Activated CD8-positive, alpha-beta memory T cell treated with anti-CD3 and anti-CD28 coated beads for 48 hours (primary cell): ENCODE data around the gene MAGEA1.
"Not testable (repeated sequence)": the region's sequence is repeated elsewhere in the genome, so short reads cannot be mapped to it uniquely, and the experiment has no call there.

Source experiments
- DNase-seq, 3 experiments: peaks; one replicate each; pipeline ENCODE4 v3.0.0-alpha.2; 2020; ENCODE audit warnings: low read depth in 2 of 3, low spot score in 2 of 3

The MAGEA1 gene, protein sequence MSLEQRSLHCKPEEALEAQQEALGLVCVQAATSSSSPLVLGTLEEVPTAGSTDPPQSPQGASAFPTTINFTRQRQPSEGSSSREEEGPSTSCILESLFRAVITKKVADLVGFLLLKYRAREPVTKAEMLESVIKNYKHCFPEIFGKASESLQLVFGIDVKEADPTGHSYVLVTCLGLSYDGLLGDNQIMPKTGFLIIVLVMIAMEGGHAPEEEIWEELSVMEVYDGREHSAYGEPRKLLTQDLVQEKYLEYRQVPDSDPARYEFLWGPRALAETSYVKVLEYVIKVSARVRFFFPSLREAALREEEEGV

DNA sequence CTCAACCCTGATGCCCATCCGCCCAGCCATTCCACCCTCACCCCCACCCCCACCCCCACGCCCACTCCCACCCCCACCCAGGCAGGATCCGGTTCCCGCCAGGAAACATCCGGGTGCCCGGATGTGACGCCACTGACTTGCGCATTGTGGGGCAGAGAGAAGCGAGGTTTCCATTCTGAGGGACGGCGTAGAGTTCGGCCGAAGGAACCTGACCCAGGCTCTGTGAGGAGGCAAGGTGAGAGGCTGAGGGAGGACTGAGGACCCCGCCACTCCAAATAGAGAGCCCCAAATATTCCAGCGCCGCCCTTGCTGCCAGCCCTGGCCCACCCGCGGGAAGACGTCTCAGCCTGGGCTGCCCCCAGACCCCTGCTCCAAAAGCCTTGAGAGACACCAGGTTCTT lies at the start of gene MAGEA1:
TSS of gene MAGEA1 (plus strand) at position 154 of the 400 bp plus-strand sequence. CDS start 3,106 bp downstream, outside the sequence.
- DNase-seq, result no peak

DNA sequence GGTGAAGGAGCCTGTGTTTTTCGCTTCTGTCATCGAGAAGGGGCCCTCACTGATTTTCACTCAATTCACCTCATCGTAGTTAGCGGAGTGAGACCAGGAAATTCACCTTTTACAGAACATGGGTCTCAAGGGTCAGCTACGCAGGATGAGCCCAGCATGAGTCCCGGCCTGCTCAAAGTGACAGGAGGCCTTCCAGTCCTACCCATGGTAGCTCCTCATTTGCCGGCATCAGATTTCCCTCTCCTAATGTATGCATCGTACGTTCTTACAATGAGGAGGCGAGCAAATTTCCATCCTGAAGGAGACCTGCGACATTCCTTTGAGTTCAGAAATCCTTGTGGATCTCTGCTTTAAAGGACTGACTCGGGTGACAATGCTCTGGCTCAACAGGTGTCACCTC lies 46.2 kb upstream of the MAGEA1 start:
- not testable (repeated sequence) for DNase-seq

- not testable (repeated sequence) for DNase-seq
Observed at GRCh38 chrX:153139074-153139473, 40.0 kb upstream of the MAGEA1 start.

GRCh38 chrX:153146288-153146687 lies 32.8 kb upstream of the MAGEA1 start:
- not testable (repeated sequence) for DNase-seq

- no peak for DNase-seq
Observed at GRCh38 chrX:153153516-153153915, 25.6 kb upstream of the MAGEA1 start.

GRCh38 chrX:153157450-153157849 lies 21.6 kb upstream of the MAGEA1 start:
- DNase-seq, result no peak

DNA sequence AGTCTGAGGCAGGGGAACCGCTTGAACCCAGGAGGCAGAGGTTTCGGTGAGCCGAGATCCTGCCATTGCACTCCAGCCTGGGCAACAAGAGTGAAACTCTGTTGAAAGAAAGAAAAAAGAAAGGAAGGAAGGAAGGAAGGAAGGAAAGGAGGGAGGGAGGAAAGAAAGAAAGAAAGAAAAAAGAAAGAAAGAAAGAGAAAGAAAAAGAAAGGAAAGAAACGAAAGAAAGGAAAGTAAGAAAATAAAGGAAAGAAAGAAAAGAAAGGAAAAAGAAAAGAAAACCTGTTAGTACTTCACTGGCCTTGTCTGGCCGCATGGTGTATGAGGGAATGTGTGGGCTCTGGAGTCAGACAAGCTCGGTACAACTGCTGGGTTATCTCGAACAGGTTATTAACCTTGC lies 20.8 kb upstream of the MAGEA1 start:
- DNase-seq, result no peak

- DNase-seq, result no peak
Observed at GRCh38 chrX:153161952-153162351, 17.1 kb upstream of the MAGEA1 start.

DNA sequence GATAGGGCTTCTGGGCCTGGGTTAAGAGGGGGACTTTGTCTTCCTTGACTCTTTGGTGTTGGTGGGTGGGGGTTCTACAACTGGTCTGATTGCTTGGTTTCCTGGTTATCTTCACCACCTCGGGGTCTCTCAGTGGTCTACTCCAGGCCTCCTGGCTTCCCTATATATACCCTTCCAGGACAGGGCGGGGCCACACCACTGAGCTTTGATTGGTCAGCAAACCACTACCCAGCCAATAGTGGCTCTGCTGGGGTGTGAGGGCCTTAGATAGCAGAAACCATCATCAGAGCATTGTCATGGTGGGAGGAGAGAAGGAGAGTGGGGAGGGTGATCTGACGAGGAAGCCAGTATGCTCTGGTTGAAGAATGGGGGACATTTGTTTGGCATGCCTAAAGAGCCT lies 14.4 kb upstream of the MAGEA1 start:
- DNase-seq, result no peak

DNA sequence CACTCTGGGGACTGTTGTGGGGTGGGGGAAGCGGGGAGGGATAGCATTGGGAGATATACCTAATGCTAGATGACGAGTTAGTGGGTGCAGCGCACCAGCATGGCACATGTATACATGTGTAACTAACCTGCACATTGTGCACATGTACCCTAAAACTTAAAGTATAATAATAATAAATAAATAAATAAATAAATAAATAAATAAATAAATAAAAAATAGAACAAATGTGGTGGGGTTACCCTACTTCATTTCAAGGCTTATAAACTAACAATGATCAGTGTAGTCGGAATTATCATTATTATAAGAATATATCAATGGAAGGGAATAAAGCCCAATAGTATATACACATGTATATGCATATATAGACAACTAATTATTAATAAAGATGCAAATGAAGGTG lies 10.7 kb upstream of the MAGEA1 start:
- not testable (repeated sequence) for DNase-seq

GRCh38 chrX:153181822-153182221 lies 2.7 kb downstream of the MAGEA1 start:
- no peak for DNase-seq

GRCh38 chrX:153184787-153185186 lies 5.7 kb downstream of the MAGEA1 start:
- DNase-seq, result no peak

GRCh38 chrX:153190381-153190780 lies 11.3 kb downstream of the MAGEA1 start:
- no peak for DNase-seq

DNA sequence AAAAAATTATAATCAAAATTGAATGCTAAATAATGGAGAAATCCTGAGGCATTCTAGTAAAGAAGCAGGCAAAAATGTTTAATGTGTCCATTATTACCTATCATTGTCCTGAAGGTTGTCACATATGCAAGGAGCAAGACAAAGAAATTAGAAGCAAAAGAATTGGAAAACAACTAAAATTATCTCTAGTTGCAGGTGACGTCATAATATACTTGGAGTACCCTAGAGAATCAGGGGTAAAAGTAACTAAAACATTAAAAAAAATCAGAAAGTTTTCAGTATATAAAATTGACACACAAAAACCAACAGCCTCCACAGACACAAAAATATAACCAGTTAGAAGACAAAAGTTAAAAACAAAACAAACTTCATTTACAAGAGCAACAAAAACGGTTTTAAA lies 21.4 kb downstream of the MAGEA1 start:
- no peak for DNase-seq

DNA sequence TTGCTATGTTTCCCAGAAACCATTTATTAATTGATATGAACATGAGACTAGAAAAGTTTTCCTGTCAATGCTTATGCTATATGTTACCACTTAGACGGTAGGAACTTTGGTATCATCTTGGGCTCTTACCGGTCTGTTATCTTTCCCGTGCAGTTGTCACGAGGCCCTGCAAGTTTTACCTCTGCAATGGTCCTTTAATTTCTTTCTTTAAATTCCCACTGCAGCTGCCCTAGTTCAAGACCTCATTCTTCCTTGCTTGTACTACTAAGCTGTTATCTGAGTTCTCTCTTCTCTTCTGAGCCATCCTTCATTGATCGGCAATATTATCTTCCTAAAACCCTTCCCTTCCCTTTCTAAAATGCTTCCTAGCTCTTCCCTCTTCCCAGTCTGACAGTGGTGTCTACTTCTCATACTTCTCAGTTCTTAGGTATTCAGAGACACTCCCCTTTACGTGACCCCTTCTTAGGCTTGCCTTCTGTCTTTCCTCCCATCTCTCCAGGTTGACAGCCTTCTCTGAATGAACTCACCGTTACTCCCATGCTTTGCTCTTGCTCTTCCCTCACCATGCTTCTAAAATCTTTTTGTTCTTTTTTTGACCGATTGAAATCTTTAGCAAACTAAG lies 27.5 kb downstream of the MAGEA1 start:
- DNase-seq, result no peak

DNA sequence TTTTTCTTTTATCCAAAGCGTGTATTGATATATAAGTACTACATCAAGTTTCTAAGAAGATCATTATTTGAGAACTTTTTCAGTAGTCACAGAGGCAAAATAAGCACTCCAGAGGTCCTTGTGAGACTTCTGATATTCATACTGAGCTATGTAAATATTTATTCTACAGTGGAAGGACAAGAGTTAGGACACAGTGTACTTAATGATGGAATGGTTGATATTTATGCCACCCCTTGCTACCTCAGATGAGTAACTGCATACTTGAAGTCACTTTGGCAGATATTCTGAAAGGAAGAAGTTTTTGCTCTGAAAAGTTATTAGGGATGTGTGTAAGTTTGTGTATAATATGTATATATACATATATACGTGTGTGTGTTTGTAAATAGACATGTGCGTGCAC lies 30.3 kb downstream of the MAGEA1 start:
- no peak for DNase-seq

DNA sequence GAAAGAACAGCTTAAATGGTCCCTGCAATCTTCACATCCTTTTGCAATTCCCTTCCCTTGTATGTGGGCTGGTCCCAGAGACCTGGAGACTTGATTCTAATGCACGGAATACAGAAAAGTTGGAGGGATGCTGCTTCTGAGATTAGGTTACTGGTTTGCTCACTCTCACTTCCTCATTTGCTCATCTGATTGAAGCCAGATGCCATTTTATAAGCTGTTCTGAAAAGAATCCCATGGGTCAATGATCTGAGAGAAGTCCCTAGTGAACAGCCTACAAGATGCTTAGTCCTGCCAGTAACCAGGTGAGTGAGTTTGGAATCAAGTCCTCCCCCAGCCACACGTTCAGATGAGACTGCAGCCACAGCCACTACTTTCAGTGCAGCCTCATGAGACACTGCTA lies 35.9 kb downstream of the MAGEA1 start:
- DNase-seq, result no peak

GRCh38 chrX:153216926-153217325 lies 37.8 kb downstream of the MAGEA1 start:
- DNase-seq, result no peak

GRCh38 chrX:153225438-153226098 lies 46.5 kb downstream of the MAGEA1 start:
- DNase-seq, result no peak

DNA sequence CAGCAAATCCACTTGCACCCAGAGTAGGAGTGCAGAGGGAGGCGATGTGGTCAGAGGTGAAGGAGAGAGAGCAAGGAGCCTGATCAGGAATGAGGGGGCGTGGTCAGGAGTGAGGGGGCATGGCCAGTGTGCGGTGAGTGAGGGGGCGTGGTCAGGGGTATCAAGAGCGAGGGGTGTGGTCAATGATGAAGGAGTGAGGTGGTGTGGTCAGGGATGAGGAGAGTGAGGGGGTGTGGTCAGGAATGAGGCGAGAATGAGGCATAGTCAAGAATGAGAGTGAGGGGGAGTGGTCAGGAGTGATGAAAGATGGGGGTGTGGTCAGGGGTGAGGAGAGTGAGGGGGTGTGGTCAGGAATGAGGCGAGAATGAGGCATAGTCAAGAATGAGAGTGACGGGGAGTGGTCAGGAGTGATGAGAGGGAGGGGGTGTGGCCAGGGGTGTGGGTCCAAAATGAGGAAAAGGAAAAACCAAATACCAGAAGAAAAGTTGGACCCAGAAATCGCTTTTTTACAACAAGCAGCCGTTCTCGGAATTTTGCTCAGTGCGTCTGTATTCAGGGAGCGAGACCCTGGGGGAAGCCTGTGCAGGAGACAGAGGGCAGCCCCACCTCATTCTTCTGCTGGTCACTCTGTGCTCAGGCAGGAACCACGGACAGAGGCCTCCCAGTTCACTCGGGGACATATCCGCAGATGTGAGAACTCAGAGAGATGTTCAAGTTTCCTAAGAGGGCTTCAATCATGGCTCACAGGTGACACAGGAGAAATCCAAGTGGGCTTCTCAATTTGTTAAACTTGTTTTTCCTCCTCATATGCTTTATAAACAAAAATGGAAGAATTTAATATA lies 47.5 kb downstream of the MAGEA1 start:
- no peak for DNase-seq
